MM.1S (cell line): ENCODE measurements around the gene CCDC73.

ENCODE experiments used
- DNase-seq: peaks from one replicate; pipeline ENCODE4 v3.0.0-alpha.2; 2015
- H2AFZ ChIP-seq: fragments of 300-600 bp; sonication (generic); 2 replicates; pipeline ENCODE4 v1.6.0; 2016; ENCODE audit warnings: antibody characterized with exemption, low read length
- H3F3A ChIP-seq: fragments of 300-600 bp; sonication (generic); 2 replicates; pipeline ENCODE4 v1.6.1; 2016; ENCODE audit warnings: mild to moderate bottlenecking, antibody characterized with exemption, low read length, moderate library complexity, mixed read lengths; ENCODE audit not compliant: insufficient read depth
- H3K27ac ChIP-seq: fragments of 300-600 bp; sonication (generic); 2 replicates; pipeline ENCODE4 v1.5.1; 2016; ENCODE audit warnings: mild to moderate bottlenecking, low read length
- H3K27me3 ChIP-seq: fragments of 300-600 bp; sonication (generic); replicated peaks from 2 replicates; pipeline ENCODE4 v1.6.0; 2016; ENCODE audit warnings: low read length; ENCODE audit not compliant: insufficient read depth
- H3K36me3 ChIP-seq: fragments of 300-600 bp; sonication (generic); replicated peaks from 2 replicates; pipeline ENCODE4 v1.6.1; 2016; ENCODE audit warnings: mild to moderate bottlenecking, low read length, mixed read lengths; ENCODE audit not compliant: insufficient read depth
- H3K4me1 ChIP-seq: fragments of 300-600 bp; sonication (generic); 2 replicates; pipeline ENCODE4 v1.6.1; 2016; ENCODE audit warnings: low read length, mixed read lengths
- H3K4me2 ChIP-seq: fragments of 300-600 bp; sonication (generic); 2 replicates; pipeline ENCODE4 v1.6.0; 2016; ENCODE audit warnings: low read depth, low read length
- H3K4me3 ChIP-seq: fragments of 300-600 bp; sonication (generic); 2 replicates; pipeline ENCODE4 v1.5.1; 2016; ENCODE audit warnings: low read length, mixed read lengths
- H3K79me2 ChIP-seq: fragments of 300-600 bp; sonication (generic); 2 replicates; pipeline ENCODE4 v1.6.1; 2016; ENCODE audit warnings: mixed run types, low read length, mixed read lengths
- H3K9ac ChIP-seq: fragments of 300-600 bp; sonication (generic); 2 replicates; pipeline ENCODE4 v1.6.1; 2016; ENCODE audit warnings: low read length, mixed read lengths
- H3K9me2 ChIP-seq: fragments of 300-600 bp; sonication (generic); replicated peaks from 2 replicates; pipeline ENCODE4 v1.6.1; 2016; ENCODE audit warnings: mild to moderate bottlenecking, low read length, mixed read lengths; ENCODE audit not compliant: insufficient read depth
- H3K9me3 ChIP-seq: fragments of 300-600 bp; sonication (generic); replicated peaks from 2 replicates; pipeline ENCODE4 v1.6.1; 2016; ENCODE audit warnings: mild to moderate bottlenecking, low read length, mixed read lengths; ENCODE audit not compliant: insufficient read depth
- H4K20me1 ChIP-seq: fragments of 300-600 bp; sonication (generic); 2 replicates; pipeline ENCODE4 v1.6.1; 2016; ENCODE audit warnings: mild to moderate bottlenecking, low read length, moderate library complexity, mixed read lengths; ENCODE audit not compliant: insufficient read depth
- CTCF ChIP-seq: fragments of 300-600 bp; sonication (generic); IDR thresholded peaks from 2 replicates; pipeline ENCODE4 v1.5.1; 2016; ENCODE audit warnings: antibody characterized with exemption, low read length, mixed read lengths
- EZH2 ChIP-seq: fragments of 300-600 bp; sonication (generic); optimal IDR thresholded peaks from 2 replicates; pipeline ENCODE3; 2017; ENCODE audit warnings: low read depth, mild to moderate bottlenecking, antibody characterized with exemption, low read length, mixed read lengths
- EZH2phosphoT487 ChIP-seq: fragments of 300-600 bp; sonication (generic); IDR thresholded peaks from 2 replicates; pipeline ENCODE4 v1.6.1; 2018; ENCODE audit warnings: antibody characterized with exemption, low read length

The CCDC73 gene

GRCh38 chr11:32820497-32820896, 26.0 kb upstream of the CCDC73 start:
- Histone ChIP-seq H4K20me1 (no peaks in the 10 kb centered on the region), H3K9me2 (no peaks in the 10 kb centered on the region)

GRCh38 chr11:32819187-32819586, 24.7 kb upstream of the CCDC73 start:
- no peaks in the 10 kb centered on the region for H3K79me2 ChIP-seq
- no peak for DNase-seq
- H3K27me3 ChIP-seq = no peaks in the 10 kb centered on the region
- no peak overlapping the region for H3K4me3 ChIP-seq
- H3K9me2 ChIP-seq = no peaks in the 10 kb centered on the region
- H3K36me3 ChIP-seq = no peaks in the 10 kb centered on the region
- no peak overlapping the region for H3K27ac ChIP-seq
- peaks cover 4% of the 10 kb centered on the region; the same call in 1 of the 2 replicates for H3F3A ChIP-seq
- TF ChIP-seq EZH2 = no peak
- no peak for TF ChIP-seq CTCF
- TF ChIP-seq EZH2phosphoT487 = no peak
- no peak overlapping the region for H3K9ac ChIP-seq
- no peak overlapping the region for H2AFZ ChIP-seq
- peaks cover 7% of the 10 kb centered on the region for H3K4me1 ChIP-seq
- H3K4me2 ChIP-seq = no peak overlapping the region
- H4K20me1 ChIP-seq = no peaks in the 10 kb centered on the region
- H3K9me3 ChIP-seq = no peaks in the 10 kb centered on the region

More at GRCh38 chr11:32820497-32820896, 26.0 kb upstream of the CCDC73 start:
- H3K79me2 ChIP-seq = no peaks in the 10 kb centered on the region
- H3K36me3 ChIP-seq = no peaks in the 10 kb centered on the region
- no peak for DNase-seq
- peaks cover 7% of the 10 kb centered on the region for H3K4me1 ChIP-seq
- H3K27me3 ChIP-seq = no peaks in the 10 kb centered on the region
- no peak overlapping the region for H3K27ac ChIP-seq
- TF ChIP-seq CTCF (no peak), EZH2phosphoT487 (no peak), EZH2 (no peak)
- H3K4me3 ChIP-seq = no peak overlapping the region
- no peak overlapping the region for H3K4me2 ChIP-seq
- no peaks in the 10 kb centered on the region for H3K9me3 ChIP-seq
- peaks cover 4% of the 10 kb centered on the region; the same call in 1 of the 2 replicates for H3F3A ChIP-seq
- no peak overlapping the region for H3K9ac ChIP-seq
- H2AFZ ChIP-seq = no peak overlapping the region

- Histone ChIP-seq H3K79me2 (no peaks in the 10 kb centered on the region), H3K9me3 (no peaks in the 10 kb centered on the region), H3K27me3 (no peaks in the 10 kb centered on the region), H3K9ac (no peak overlapping the region), H3K36me3 (no peaks in the 10 kb centered on the region), H2AFZ (no peak overlapping the region), H3K9me2 (no peaks in the 10 kb centered on the region), H4K20me1 (no peaks in the 10 kb centered on the region), H3K4me3 (no peak overlapping the region), H3K4me2 (no peak overlapping the region), H3F3A (peaks cover 4% of the 10 kb centered on the region; the same call in 1 of the 2 replicates), H3K4me1 (peaks cover 7% of the 10 kb centered on the region), H3K27ac (no peak overlapping the region)
- no peak for DNase-seq
- TF ChIP-seq EZH2phosphoT487 (no peak), CTCF (no peak), EZH2 (no peak)
These were observed 23.4 kb upstream of the CCDC73 start for GRCh38 chr11:32817852-32818183.
